IgD-negative memory B cell (primary cell): ENCODE results near the gene SLC22A14. TPM values are rescaled to one million over a fixed set of nuclear protein-coding genes. Genes with fewer than 3 reads are reported as not detected.
"Not testable (repeated sequence)": the region's sequence is repeated elsewhere in the genome, so short reads cannot be mapped to it uniquely, and the experiment has no call there.

ENCODE experiments used
- H3K27ac Mint-ChIP-seq, 3 donors: one replicate each; pipeline ENCODE4 v1.8.0; 2020 to 2022; ENCODE audit warnings: mild to moderate bottlenecking in 3 of 3, mixed read lengths in 3 of 3, moderate library complexity in 1 of 3
- H3K27me3 Mint-ChIP-seq: one replicate; pipeline ENCODE4 v1.8.0; 2021; ENCODE audit warnings: mixed read lengths
- H3K36me3 Mint-ChIP-seq: one replicate; pipeline ENCODE4 v1.8.0; 2020; ENCODE audit warnings: mild to moderate bottlenecking, mixed read lengths
- H3K4me1 Mint-ChIP-seq, 3 donors: one replicate each; pipeline ENCODE4 v1.8.0; 2020 to 2022; ENCODE audit warnings: mixed read lengths in 3 of 3, mild to moderate bottlenecking in 1 of 3
- H3K4me3 Mint-ChIP-seq, 4 donors: one replicate each; pipeline ENCODE4 v1.8.0; 2020 to 2022; ENCODE audit warnings: mild to moderate bottlenecking in 4 of 4, mixed read lengths in 4 of 4, moderate library complexity in 3 of 4
- H3K9me3 Mint-ChIP-seq, 3 donors: one replicate each; pipeline ENCODE4 v1.8.0; 2020 to 2021; ENCODE audit warnings: mixed read lengths in 3 of 3, mild to moderate bottlenecking in 1 of 3
- polyA plus RNA-seq: library from polyadenylated mRNA; unstranded; fragments of 300-500 nt; fragmentation: Illumina TruSeq; gene quantifications from one replicate; pipeline ENCODE4 v1.2.3, GENCODE V29; 2021

The SLC22A14 gene
- polyA plus RNA-seq, 1 donor from 2014 or later: not detected

- Mint-ChIP-seq H3K4me3 (no peak overlapping the region), H3K27ac (no peak overlapping the region), H3K27me3 (peaks cover 2% of the 10 kb centered on the region), H3K9me3 (peaks cover 0 to 5% (median 4%) of the 10 kb centered on the region in 3 donors), H3K36me3 (peaks cover 5% of the 10 kb centered on the region), H3K4me1 (no peaks in the 10 kb centered on the region)
Observed at GRCh38 chr3:38283810-38284755, 2.0 kb downstream of the SLC22A14 start.

DNA sequence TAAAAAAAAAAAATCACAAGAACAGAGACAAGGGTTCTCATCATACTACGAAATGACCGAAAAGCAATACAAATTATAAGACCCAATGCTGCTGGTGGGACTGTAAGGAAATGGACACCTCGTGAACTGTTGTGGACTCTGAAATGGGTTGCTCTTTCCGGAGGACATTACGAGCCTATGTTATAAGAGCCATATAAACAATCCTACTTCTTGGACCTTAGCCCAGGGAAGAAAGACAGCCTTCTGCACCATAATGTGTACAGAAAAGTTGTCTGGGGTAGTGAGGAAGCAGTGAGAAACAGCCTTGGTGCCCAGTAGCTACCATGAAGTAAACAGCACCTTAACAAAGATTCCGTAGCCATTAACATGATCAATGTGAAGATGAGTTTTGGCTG lies 2.7 kb downstream of the SLC22A14 start:
- Mint-ChIP-seq H3K9me3 (peaks cover 0 to 5% (median 4%) of the 10 kb centered on the region in 3 donors), H3K36me3 (peaks cover 2% of the 10 kb centered on the region), H3K27ac (no peak overlapping the region), H3K27me3 (peaks cover 2% of the 10 kb centered on the region), H3K4me3 (no peak overlapping the region), H3K4me1 (no peaks in the 10 kb centered on the region)

DNA sequence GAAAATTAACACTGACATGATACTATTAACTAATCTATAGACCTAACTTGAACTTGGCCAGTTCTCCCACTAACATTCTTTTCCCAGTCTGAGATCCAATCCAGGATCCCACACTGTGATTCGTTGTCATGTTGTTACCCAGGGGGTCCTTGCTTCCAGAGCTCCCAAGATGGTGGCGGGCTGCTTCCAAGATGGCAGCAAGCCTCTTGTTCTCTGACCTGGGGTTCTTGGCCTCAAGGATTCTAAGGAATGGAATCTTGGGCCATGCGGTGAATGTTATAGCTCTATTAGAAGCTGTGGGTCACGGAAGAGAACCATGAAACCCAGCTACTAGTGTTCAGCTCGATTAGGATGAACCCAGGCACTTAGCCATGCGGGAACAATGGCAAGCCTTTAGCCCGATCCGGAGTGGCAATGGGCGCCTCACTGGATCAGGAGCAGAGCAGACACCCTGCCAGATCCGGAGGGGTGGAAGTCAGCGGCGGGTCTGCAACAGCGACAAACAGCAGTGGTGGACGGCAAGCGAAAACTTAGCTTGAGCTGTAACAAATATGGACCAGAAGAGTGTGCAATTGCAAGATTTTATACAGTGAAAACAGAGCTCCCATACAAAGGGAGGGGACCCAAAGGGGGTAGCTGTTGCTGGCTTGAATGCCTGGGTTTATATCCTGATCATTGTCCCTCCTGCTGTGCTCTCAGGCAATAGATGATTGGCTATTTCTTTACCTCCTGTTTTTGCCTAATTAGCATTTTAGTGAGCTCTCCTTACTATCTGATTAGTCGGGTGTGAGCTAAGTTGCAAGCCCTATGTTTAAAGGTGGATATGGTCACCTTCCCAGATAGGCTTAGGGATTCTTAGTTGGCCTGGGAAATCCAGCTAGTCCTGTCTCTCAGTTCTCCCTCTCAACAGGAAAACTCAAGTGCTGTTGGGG lies 7.5 kb downstream of the SLC22A14 start:
- not testable (repeated sequence) for H3K36me3 Mint-ChIP-seq, H3K27ac Mint-ChIP-seq, H3K4me1 Mint-ChIP-seq, H3K9me3 Mint-ChIP-seq, H3K27me3 Mint-ChIP-seq, H3K4me3 Mint-ChIP-seq

GRCh38 chr3:38297053-38297452 lies 15.0 kb downstream of the SLC22A14 start:
- H3K4me3 Mint-ChIP-seq, H3K4me1 Mint-ChIP-seq, H3K36me3 Mint-ChIP-seq, H3K27ac Mint-ChIP-seq, H3K27me3 Mint-ChIP-seq, H3K9me3 Mint-ChIP-seq: not testable (repeated sequence)

DNA sequence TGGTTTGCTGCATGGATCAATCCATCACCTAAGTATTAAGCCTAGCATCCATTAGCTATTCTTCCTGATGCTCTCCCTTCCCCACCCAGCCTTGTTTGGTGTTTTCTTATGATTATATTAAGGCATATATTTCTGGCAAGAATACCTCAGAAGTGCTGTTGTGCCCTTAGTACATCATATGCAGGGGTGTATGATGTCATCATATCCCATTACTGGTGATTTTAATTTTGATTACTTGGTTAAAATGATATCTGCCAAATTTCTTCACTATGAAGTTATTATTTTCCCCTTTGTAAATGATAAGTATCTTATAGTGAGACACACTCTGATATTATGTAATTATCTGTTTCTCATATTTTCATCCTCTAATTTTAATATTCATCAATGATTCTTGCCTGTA lies 15.4 kb downstream of the SLC22A14 start:
- Mint-ChIP-seq H3K4me1 (peaks cover 0 to 2% (median 0%) of the 10 kb centered on the region in 3 donors), H3K27ac (no peak overlapping the region), H3K9me3 (no peaks in the 10 kb centered on the region), H3K27me3 (peaks cover 3% of the 10 kb centered on the region), H3K36me3 (no peaks in the 10 kb centered on the region), H3K4me3 (no peak overlapping the region)

DNA sequence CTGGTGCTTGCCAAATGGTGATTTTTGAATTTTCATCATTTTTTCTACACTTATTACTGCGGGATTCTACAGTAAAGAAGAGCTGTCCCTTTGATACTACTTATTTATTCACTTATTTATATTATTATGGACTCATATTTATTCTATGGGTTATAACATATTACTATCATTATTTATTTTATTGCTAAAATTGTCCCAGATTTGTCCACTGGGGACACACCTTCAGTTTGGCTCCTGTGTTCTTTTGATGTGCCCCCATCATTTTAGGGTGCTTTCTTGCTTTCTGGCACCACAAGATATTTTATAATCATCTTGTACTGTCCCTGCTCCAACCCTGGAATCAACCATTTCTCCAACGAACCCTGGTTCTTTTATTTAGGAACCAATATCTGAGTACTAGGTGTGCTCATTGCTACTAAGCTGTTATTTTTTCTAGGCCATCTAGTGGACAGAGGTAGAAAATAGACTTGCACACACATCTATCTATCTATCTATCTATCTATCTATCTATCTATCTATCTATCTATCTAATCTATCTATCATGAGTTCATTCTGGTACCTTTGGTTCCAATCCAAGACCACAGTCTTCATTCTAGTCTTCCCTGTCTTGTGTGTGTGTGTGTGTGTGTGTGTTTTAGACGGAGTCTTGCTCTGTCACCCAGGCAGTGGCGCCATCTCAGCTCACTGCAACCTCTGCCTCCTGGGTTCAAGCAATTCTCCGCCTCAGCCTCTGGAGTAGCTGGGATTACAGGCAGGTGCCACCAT lies 16.0 kb downstream of the SLC22A14 start:
- Mint-ChIP-seq H3K36me3 (no peaks in the 10 kb centered on the region), H3K4me1 (peaks cover 0 to 2% (median 0%) of the 10 kb centered on the region in 3 donors), H3K4me3 (no peak overlapping the region), H3K9me3 (no peaks in the 10 kb centered on the region), H3K27ac (no peak overlapping the region), H3K27me3 (peaks cover 3% of the 10 kb centered on the region)

DNA sequence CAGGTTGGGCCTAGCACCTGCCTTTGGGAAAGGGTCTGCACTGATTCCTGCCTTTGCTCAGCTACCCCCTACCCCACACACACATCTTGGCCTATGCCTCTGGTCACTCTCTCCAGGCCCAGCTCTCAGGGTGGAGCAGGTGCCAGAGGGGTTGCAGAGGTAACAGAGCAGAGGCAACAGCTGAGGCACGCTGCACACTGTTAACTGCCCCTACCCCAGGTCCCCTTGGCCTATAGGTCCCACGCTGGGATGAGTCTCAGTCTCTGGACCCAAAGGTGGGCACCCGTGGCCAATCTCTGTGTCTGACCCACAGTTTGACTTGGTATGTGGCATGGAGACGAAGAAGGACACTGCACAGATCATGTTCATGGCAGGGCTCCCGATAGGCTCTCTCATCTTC lies 24.8 kb downstream of the SLC22A14 start:
- no peak overlapping the region for H3K27ac Mint-ChIP-seq
- H3K9me3 Mint-ChIP-seq: peaks cover 3 to 9% (median 8%) of the 10 kb centered on the region in 3 donors
- H3K27me3 Mint-ChIP-seq: peaks cover 11% of the 10 kb centered on the region
- H3K4me1 Mint-ChIP-seq: no peaks in the 10 kb centered on the region
- no peaks in the 10 kb centered on the region for H3K36me3 Mint-ChIP-seq
- no peak overlapping the region for H3K4me3 Mint-ChIP-seq

DNA sequence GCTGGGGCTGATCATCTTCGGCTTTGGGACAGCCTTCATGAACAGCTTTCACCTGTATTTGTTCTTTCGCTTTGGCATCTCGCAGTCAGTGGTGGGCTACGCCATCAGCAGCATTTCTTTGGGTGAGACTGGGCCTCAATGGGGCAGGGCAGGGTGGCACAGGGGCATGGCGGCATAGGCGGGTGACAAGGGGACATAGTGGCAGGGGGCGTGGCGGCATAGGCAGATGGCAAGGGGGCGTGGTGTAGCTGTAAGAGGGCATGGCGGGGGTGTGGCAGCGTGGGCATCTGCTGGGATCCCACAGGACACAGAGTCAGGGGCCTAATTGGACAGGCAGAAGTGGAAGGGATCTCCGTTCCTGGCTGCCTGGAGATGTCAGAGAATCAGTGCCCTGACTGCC lies 25.5 kb downstream of the SLC22A14 start:
- Mint-ChIP-seq H3K27me3 (peaks cover 14% of the 10 kb centered on the region), H3K4me1 (no peaks in the 10 kb centered on the region), H3K9me3 (peaks cover 3 to 9% (median 8%) of the 10 kb centered on the region in 3 donors), H3K4me3 (no peak overlapping the region), H3K27ac (no peak overlapping the region), H3K36me3 (no peaks in the 10 kb centered on the region)

GRCh38 chr3:38308456-38308855 lies 26.4 kb downstream of the SLC22A14 start:
- Mint-ChIP-seq H3K9me3 (peaks cover 3 to 9% (median 8%) of the 10 kb centered on the region in 3 donors), H3K4me1 (no peaks in the 10 kb centered on the region)

DNA sequence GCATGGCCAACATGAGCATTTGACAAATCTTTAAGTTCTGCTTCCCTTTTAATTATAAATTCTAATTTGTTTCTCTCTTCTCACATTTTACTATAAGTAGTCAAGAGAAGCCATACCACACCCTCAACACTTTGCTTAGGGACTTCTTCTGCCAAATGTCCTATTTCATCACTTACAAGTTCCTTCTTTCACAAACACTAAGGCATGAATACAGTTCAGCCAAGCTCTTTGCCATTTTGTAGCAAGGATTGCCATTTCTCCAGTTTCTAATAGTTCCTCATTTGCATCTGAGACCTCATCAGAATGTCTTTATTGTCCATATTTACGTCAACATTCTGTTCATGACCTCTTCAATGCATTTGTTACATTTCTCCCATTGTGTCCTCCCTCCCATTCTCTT lies 29.4 kb downstream of the SLC22A14 start:
- Mint-ChIP-seq H3K27ac (no peak overlapping the region), H3K4me3 (no peak overlapping the region), H3K36me3 (no peaks in the 10 kb centered on the region), H3K4me1 (no peaks in the 10 kb centered on the region), H3K9me3 (peaks cover 0 to 4% (median 0%) of the 10 kb centered on the region in 3 donors), H3K27me3 (peaks cover 6% of the 10 kb centered on the region)

More at GRCh38 chr3:38308456-38308855, 26.4 kb downstream of the SLC22A14 start:
- Mint-ChIP-seq H3K36me3 (no peaks in the 10 kb centered on the region), H3K27me3 (peaks cover 14% of the 10 kb centered on the region), H3K27ac (no peak overlapping the region), H3K4me3 (no peak overlapping the region)

- H3K4me3 Mint-ChIP-seq: no peak overlapping the region
- H3K27ac Mint-ChIP-seq: peak overlapping the region in 1 of 3 donors; percentile 5
Observed at GRCh38 chr3:38311941-38312340, 29.8 kb downstream of the SLC22A14 start.

DNA sequence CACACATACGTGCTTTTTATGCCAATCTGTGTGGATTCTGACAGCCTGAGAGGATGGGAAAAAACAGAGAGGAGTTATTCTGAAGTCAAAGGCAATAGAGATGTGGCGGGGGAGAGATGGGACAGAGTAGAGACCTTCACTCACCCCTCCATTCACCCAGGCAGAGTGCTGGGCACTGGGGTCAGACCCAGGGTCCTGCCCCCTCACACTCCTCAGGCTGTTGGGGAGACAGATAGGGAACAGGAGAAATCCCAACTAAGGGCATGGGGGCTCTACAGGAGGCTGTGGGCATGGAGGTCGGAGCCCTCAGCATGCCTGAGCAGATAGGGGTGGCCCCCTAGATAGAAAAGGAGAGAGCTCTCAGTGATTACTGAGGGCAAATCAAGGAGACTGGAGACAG lies 30.3 kb downstream of the SLC22A14 start:
- peak overlapping the region in 1 of 3 donors; percentile 5 for H3K27ac Mint-ChIP-seq
- H3K4me1 Mint-ChIP-seq: no peaks in the 10 kb centered on the region
- H3K9me3 Mint-ChIP-seq: peaks cover 0 to 4% (median 0%) of the 10 kb centered on the region in 3 donors
- no peaks in the 10 kb centered on the region for H3K36me3 Mint-ChIP-seq
- peaks cover 6% of the 10 kb centered on the region for H3K27me3 Mint-ChIP-seq
- no peak overlapping the region for H3K4me3 Mint-ChIP-seq

More at GRCh38 chr3:38311941-38312340, 29.8 kb downstream of the SLC22A14 start:
- H3K36me3 Mint-ChIP-seq: no peaks in the 10 kb centered on the region
- peaks cover 0 to 4% (median 0%) of the 10 kb centered on the region in 3 donors for H3K9me3 Mint-ChIP-seq
- peaks cover 6% of the 10 kb centered on the region for H3K27me3 Mint-ChIP-seq
- H3K4me1 Mint-ChIP-seq: no peaks in the 10 kb centered on the region

- H3K9me3 Mint-ChIP-seq: peaks cover 0 to 4% (median 0%) of the 10 kb centered on the region in 3 donors
- no peak overlapping the region for H3K4me3 Mint-ChIP-seq
- H3K4me1 Mint-ChIP-seq: no peaks in the 10 kb centered on the region
- no peak overlapping the region for H3K27ac Mint-ChIP-seq
- H3K36me3 Mint-ChIP-seq: no peaks in the 10 kb centered on the region
- H3K27me3 Mint-ChIP-seq: peaks cover 6% of the 10 kb centered on the region
Observed at GRCh38 chr3:38313263-38313662, 31.2 kb downstream of the SLC22A14 start.

GRCh38 chr3:38313695-38314094 lies 31.6 kb downstream of the SLC22A14 start:
- Mint-ChIP-seq H3K9me3 (peaks cover 0 to 4% (median 0%) of the 10 kb centered on the region in 3 donors), H3K36me3 (no peaks in the 10 kb centered on the region), H3K4me1 (no peaks in the 10 kb centered on the region), H3K4me3 (no peak overlapping the region), H3K27ac (peak overlapping the region in 1 of 3 donors; percentile 54), H3K27me3 (peaks cover 6% of the 10 kb centered on the region)
